ENCODE measurements around the gene CHST8. TPM values are rescaled to one million over a fixed set of nuclear protein-coding genes. Genes with fewer than 3 reads are reported as not detected.

The CHST8 gene
- total and polyA plus RNA-seq, 2 of the 13 experiments (the other 11 are each of a cell fraction or from before 2014, with no cell fraction given) = not detected

GRCh38 chr19:33769208-33769607 is 147.5 kb downstream of the CHST8 start:
- in situ Hi-C loops (cut with HindIII; ENCODE audit: extremely low pct_ligation_motif_present, low pct_unique_long_range_greater_than_20kb) = no loop called here
- POLR2A ChIA-PET = no interaction called here

More at GRCh38 chr19:33769208-33769607, 147.5 kb downstream of the CHST8 start:
- Histone ChIP-seq H3K27me3 (ENCODE audit: control insufficient read depth in 1 of 2, insufficient read depth in 2 of 2, low read length in 2 of 2) (peaks cover 0 to 1% of the 10 kb centered on the region in 2 experiments; a peak in 2 of 5 replicates), H3K36me3 (replicated peaks in 1 of 2; ENCODE audit: control insufficient read depth in 1 of 2, insufficient read depth in 2 of 2, low read length in 2 of 2) (no peaks in the 10 kb centered on the region), H3K9ac (ENCODE audit: insufficient read depth, low read depth, low read length) (no peak overlapping the region), H3K27ac (ENCODE audit: extremely low read length, insufficient read depth, low read length) (no peak overlapping the region), H3K4me2 (ENCODE audit: low read depth, low read length) (no peak overlapping the region), H3K4me1 (ENCODE audit: insufficient read depth, low read length) (no peaks in the 10 kb centered on the region), H2AFZ (ENCODE audit: low read length) (no peak overlapping the region), H3K9me3 (ENCODE audit: low read length) (no peaks in the 10 kb centered on the region), H3K79me2 (ENCODE audit: insufficient read depth, low read length) (no peaks in the 10 kb centered on the region), H4K20me1 (ENCODE audit: insufficient read depth, low read length) (peaks cover 5% of the 10 kb centered on the region; the same call in 1 of the 2 replicates), H3K4me3 (replicated peaks in 1 of 3; ENCODE audit: insufficient read depth in 1 of 3, low read depth in 2 of 3, low read length in 3 of 3) (no peak overlapping the region)
- 4% methylated on average over 6 of the region's 6 CpGs for WGBS (ENCODE audit: low lambda C conversion rate)
- CTCF ChIA-PET (ENCODE audit: low intra/inter-chr PET ratio, low total read pairs) = no interaction called here
- no peak for ATAC-seq
- DNase-seq (ENCODE audit: low spot score) = no peak
- no TSS peak for BruUV-seq (replicated peaks)
- TF ChIP-seq ZNF660 (CRISPR knock-in tag; IDR thresholded peaks at IDR 0.05; ENCODE audit: borderline replicate concordance, low read depth) (no peak), IRF9 (CRISPR knock-in tag; IDR thresholded peaks at IDR 0.05; ENCODE audit: borderline replicate concordance) (no peak), NCOA1 (CRISPR knock-in tag; IDR thresholded peaks at IDR 0.05) (no peak), TOE1 (CRISPR knock-in tag; IDR thresholded peaks at IDR 0.05) (no peak), FOSL2 (CRISPR knock-in tag; IDR thresholded peaks at IDR 0.05) (no peak), TBX2 (CRISPR knock-in tag; IDR thresholded peaks at IDR 0.05; ENCODE audit: borderline replicate concordance) (no peak), ZNF629 (CRISPR knock-in tag; conservative IDR thresholded peaks at IDR 0.05) (no peak), ZNF331 (CRISPR knock-in tag; IDR thresholded peaks at IDR 0.05) (no peak), NFRKB (IDR thresholded peaks at IDR 0.05) (no peak), ZMYM4 (CRISPR knock-in tag; IDR thresholded peaks at IDR 0.05) (no peak), SRSF1 (optimal IDR thresholded peaks at IDR 0.05; ENCODE audit: low read depth, low read length) (no peak)
- TF ChIP-seq, protein P1, sequence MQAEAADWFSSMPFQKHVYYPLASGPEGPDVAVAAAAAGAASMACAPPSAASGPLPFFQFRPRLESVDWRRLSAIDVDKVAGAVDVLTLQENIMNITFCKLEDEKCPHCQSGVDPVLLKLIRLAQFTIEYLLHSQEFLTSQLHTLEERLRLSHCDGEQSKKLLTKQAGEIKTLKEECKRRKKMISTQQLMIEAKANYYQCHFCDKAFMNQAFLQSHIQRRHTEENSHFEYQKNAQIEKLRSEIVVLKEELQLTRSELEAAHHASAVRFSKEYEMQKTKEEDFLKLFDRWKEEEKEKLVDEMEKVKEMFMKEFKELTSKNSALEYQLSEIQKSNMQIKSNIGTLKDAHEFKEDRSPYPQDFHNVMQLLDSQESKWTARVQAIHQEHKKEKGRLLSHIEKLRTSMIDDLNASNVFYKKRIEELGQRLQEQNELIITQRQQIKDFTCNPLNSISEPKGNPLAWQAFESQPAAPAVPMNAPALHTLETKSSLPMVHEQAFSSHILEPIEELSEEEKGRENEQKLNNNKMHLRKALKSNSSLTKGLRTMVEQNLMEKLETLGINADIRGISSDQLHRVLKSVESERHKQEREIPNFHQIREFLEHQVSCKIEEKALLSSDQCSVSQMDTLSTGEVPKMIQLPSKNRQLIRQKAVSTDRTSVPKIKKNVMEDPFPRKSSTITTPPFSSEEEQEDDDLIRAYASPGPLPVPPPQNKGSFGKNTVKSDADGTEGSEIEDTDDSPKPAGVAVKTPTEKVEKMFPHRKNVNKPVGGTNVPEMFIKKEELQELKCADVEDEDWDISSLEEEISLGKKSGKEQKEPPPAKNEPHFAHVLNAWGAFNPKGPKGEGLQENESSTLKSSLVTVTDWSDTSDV (CRISPR knock-in tag; IDR thresholded peaks at IDR 0.05) = no peak
- TF ChIP-seq, protein P2, sequence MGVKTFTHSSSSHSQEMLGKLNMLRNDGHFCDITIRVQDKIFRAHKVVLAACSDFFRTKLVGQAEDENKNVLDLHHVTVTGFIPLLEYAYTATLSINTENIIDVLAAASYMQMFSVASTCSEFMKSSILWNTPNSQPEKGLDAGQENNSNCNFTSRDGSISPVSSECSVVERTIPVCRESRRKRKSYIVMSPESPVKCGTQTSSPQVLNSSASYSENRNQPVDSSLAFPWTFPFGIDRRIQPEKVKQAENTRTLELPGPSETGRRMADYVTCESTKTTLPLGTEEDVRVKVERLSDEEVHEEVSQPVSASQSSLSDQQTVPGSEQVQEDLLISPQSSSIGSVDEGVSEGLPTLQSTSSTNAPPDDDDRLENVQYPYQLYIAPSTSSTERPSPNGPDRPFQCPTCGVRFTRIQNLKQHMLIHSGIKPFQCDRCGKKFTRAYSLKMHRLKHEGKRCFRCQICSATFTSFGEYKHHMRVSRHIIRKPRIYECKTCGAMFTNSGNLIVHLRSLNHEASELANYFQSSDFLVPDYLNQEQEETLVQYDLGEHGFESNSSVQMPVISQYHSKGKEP (CRISPR knock-in tag; IDR thresholded peaks at IDR 0.05) = no peak
- FAIRE-seq = no peak
- intact Hi-C loops (cut with micrococcal nuclease; ENCODE audit: unreplicated experiment) = loop anchor here (5.0 kb wide), 1 partner anchor 527 kb away; no protein-coding TSS in a partner anchor

Measured in HepG2 (cell line).